Eye (tissue), 1 donor: ENCODE measurements around the gene AMTN.

Experiments used
- DNase-seq: peaks from one replicate; pipeline ENCODE4 v3.0.0-alpha.2; 2015

Gene AMTN

DNA sequence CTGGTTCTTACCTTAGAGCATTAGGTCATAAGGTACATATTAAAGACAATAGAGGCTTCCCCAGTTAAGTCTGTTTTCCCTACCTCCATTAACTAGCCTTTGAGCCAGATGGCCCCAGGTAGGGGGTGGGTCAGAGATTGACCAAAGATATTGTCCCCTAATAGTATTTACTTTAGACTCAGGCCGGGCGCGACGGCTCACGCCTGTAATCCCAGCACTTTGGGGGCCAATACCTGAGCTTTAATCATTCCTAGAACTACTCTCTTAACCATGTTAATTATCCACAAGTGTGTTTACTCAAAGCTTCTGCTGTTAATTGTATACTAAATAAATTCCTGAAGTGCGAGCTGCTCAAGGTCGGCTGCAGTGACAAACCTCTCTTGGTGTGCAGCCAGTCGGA lies 45.7 kb downstream of the AMTN start:
- no peak for DNase-seq

DNA sequence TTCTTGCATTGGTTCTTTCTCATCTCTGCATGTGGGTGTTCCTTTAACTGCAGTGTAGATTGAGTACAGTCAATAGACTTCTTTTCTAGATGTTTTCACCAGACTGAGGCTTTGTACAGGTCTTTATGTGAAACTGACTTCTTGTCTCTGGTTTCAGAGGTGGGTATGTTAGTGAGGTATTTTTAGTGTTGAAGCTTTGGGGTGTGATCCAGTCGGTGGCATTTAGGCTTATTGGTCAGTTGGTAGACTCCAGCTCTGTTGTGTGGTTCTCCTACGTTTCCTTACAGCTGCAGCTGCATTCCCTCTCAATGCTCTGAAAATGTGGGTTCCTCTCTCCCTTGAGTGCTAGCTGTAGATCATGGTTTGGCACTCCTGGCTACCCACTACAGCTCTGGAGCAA lies 52.4 kb downstream of the AMTN start:
- DNase-seq = no peak

DNA sequence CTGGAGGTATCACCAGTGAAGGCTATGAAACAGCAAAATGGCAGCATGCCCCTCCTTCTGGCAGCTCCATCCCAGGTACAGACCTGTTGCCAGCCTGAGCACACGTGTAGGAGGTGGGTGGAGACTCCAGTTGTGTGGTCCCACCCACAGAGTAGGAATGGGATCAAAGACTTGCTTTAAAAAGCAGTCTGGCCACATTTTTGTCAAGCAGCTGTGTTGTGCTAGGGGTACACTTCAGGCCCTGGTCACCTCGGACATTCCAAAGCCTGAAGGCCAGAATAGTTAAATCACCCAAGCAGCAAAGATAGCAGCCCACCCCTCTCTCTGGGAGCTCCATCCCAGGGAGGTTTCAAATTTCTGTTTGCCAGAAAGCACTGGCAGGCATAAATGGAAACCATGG lies 53.4 kb downstream of the AMTN start:
- no peak for DNase-seq

DNA sequence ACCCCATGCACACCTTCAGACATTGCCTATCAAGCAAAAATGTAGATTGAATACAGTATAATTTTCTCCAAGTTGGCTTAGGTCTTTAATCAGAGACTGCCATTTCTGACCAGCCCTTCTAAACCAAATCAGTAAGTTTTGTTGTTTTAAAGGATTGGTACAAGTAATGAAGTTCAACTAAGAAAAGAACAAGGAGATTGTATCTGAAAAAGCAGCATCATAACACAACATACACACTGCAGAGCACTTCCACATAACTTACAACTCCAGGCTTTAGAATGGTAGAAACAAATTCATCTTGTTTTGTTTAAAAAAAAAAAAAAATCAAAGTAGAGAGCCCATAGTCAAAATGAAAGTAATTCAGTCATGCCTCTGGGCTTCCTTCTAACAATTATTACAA lies 57.6 kb downstream of the AMTN start:
- no peak for DNase-seq

DNA sequence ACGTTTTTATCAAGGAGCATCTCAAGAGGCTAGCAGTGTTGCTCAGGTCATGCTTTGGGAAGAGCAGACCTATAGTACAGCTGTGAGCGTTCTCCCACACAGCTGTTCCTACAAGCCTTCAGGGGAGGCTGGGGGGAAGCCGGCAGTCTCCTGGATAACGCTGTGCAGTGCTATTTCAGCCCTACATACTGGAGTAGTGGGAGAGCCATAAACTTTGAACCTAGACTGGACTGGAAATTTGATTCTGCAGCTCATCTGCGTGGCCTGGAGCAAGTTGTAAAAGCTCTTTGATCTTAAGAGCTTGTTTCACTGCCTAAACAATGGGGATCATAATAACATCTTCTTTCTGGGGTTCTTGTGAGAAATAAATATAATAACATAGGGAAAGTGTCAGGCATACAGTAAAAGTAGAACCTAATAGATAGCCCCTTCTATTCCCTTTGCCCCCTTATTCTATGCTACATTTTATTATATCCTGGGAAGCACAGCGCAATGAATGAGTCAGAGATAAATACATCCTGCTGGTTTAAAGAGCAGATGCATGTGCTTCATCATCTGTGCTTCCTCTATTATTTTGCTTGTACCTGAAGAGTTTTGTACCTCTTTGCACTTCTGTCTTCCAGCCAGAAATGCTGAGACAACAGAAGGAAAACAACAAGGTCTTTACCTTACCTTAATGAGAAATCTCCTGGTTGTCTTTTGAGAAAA lies 59.0 kb downstream of the AMTN start:
- DNase-seq = no peak

DNA sequence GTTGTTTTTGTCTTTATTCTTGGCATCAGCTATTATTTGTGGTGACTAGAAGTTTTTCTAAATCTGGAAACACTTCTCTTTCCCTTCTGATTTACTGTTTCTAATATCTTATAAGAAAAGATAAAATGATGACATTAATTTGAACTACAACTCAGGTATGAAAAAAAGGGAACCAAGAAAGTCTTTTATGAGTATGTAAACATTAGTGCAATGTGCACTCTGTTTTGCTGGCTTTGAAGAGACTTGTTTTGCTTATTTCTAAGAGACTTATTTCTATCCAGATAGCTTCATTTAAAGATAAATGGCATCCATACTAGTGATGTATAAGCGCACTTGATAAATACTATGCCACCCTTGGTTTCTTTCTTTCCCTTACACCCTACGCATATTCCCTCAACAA lies 63.6 kb downstream of the AMTN start:
- no peak for DNase-seq
